B cell (primary cell): ENCODE measurements around the gene ATP11A.

Experiments used
- EZH2 ChIP-seq: IDR thresholded peaks from 2 replicates; pipeline ENCODE4 v1.6.1; 2012; ENCODE audit warnings: borderline replicate concordance, low read depth, mild to moderate bottlenecking, moderate library complexity, low read length; ENCODE audit not compliant: insufficient read depth, poor library complexity, severe bottlenecking
- TF ChIP-seq, protein P1 (sequence below): fragments of 200-600 bp; IDR thresholded peaks from one replicate; pipeline ENCODE4 v1.8.0; 2022; ENCODE audit warnings: antibody characterized with exemption, mild to moderate bottlenecking

DNA sequence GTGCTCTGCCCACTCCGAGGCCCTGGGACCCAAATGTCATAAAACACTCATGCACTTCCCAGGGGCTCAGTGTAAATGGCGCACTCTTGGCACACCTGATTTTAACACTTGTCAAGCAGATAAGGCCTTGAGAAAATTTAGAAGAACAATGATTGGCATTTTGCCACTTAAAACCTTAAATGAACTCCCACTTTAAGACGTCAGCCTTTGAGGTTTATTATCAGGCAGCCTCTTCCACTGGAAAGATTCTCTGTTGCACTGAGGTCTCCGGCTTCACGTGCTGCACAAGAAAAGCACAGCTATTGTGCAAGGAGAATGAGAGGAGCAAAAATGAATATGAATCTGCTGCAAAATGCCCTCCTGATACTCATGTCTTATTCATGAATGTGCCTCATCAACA lies 38.5 kb upstream of the ATP11A start:
- TF ChIP-seq, protein P1, sequence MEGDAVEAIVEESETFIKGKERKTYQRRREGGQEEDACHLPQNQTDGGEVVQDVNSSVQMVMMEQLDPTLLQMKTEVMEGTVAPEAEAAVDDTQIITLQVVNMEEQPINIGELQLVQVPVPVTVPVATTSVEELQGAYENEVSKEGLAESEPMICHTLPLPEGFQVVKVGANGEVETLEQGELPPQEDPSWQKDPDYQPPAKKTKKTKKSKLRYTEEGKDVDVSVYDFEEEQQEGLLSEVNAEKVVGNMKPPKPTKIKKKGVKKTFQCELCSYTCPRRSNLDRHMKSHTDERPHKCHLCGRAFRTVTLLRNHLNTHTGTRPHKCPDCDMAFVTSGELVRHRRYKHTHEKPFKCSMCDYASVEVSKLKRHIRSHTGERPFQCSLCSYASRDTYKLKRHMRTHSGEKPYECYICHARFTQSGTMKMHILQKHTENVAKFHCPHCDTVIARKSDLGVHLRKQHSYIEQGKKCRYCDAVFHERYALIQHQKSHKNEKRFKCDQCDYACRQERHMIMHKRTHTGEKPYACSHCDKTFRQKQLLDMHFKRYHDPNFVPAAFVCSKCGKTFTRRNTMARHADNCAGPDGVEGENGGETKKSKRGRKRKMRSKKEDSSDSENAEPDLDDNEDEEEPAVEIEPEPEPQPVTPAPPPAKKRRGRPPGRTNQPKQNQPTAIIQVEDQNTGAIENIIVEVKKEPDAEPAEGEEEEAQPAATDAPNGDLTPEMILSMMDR: no peak
- no peak for TF ChIP-seq EZH2
